Ovary (tissue), 3 donors: ENCODE measurements around the gene NOL7.

Experiments
- CTCF ChIP-seq, 3 donors: fragments of 450-650 bp in 2 of 3; fragments of 200-600 bp in 1 of 3; IDR thresholded peaks; one replicate each; pipeline versions ENCODE4 v1.5.1 to v1.8.0; 2016 to 2022; ENCODE audit warnings: antibody characterized with exemption in 3 of 3, mild to moderate bottlenecking in 1 of 3
- EP300 ChIP-seq: sonication (generic); formaldehyde crosslinking; IDR thresholded peaks from one replicate; pipeline ENCODE4 v1.6.1; 2017; ENCODE audit warnings: antibody characterized with exemption
- POLR2A ChIP-seq: fragments of 450-650 bp; IDR thresholded peaks from one replicate; pipeline ENCODE4 v1.6.1; 2017; ENCODE audit warnings: antibody characterized with exemption, mild to moderate bottlenecking, moderate library complexity
- donor health status: DM: no; HTN: no; CAD: no.

- TF ChIP-seq CTCF (IDR thresholded peaks at IDR 0.05) (no peak), POLR2A (no peak), EP300 (no peak)
These were observed 49.2 kb upstream of the NOL7 start for GRCh38 chr6:13565921-13566320.
